ENCODE measurements around the gene CTDSPL2. TPM values are rescaled to one million over a fixed set of nuclear protein-coding genes. Genes with fewer than 3 reads are reported as not detected.

CTDSPL2 gene
- total RNA-seq, 1 experiment from 2014 or later = 135 TPM

- H3K4me3 ChIP-seq = no peak overlapping the region
- H3K9me3 ChIP-seq (replicated peaks) = no peaks in the 10 kb centered on the region
- DNase-seq (ENCODE audit: low read depth in 1 of 2, low spot score in 2 of 2) = no peak
- H3K4me1 ChIP-seq (replicated peaks) = no peaks in the 10 kb centered on the region
- no peak overlapping the region for H3K27ac ChIP-seq
- H3K27me3 ChIP-seq (replicated peaks) = no peaks in the 10 kb centered on the region
- peaks cover 76% of the 10 kb centered on the region for H3K36me3 ChIP-seq
These were observed 138.7 kb downstream of the CTDSPL2 start for GRCh38 chr15:44566155-44566540.

GRCh38 chr15:44568338-44568737 is 140.9 kb downstream of the CTDSPL2 start:
- DNase-seq (ENCODE audit: low read depth in 1 of 2, low spot score in 2 of 2) = no peak
- Histone ChIP-seq H3K4me1 (replicated peaks) (no peaks in the 10 kb centered on the region), H3K27ac (no peak overlapping the region), H3K36me3 (peaks cover 61% of the 10 kb centered on the region), H3K27me3 (replicated peaks) (no peaks in the 10 kb centered on the region), H3K9me3 (replicated peaks) (no peaks in the 10 kb centered on the region), H3K4me3 (no peak overlapping the region)

DNA sequence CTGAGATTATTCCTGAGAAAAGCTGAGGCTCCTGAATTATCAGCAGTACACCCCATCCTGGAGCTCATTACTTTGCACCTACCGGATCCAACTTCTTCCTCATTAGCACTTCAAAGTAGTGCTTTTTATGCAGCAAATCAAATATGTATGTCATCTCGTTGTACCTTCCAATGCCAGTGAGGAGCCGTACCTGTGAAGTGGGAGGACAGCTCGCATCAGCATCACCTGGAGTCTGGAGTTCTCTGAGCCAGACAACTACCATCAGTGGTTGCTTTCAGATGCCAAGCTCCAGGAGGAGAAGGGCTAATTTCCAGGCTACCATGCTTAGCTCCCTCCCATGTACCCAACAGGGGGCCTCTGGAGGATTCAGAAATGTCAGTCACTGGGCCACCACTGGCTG is 141.9 kb downstream of the CTDSPL2 start:
- H3K27ac ChIP-seq = no peak overlapping the region
- H3K4me3 ChIP-seq = no peak overlapping the region
- H3K9me3 ChIP-seq (replicated peaks) = no peaks in the 10 kb centered on the region
- DNase-seq (ENCODE audit: low read depth in 1 of 2, low spot score in 2 of 2) = no peak
- H3K36me3 ChIP-seq = peaks cover 54% of the 10 kb centered on the region
- H3K4me1 ChIP-seq (replicated peaks) = no peaks in the 10 kb centered on the region
- H3K27me3 ChIP-seq (replicated peaks) = no peaks in the 10 kb centered on the region

- peaks cover 44% of the 10 kb centered on the region for H3K36me3 ChIP-seq
- H3K27ac ChIP-seq = no peak overlapping the region
- no peaks in the 10 kb centered on the region for H3K4me1 ChIP-seq (replicated peaks)
- no peak for DNase-seq (ENCODE audit: low read depth in 1 of 2, low spot score in 2 of 2)
- no peaks in the 10 kb centered on the region for H3K9me3 ChIP-seq (replicated peaks)
- no peaks in the 10 kb centered on the region for H3K27me3 ChIP-seq (replicated peaks)
- H3K4me3 ChIP-seq = no peak overlapping the region
These were observed 142.9 kb downstream of the CTDSPL2 start for GRCh38 chr15:44570361-44570760.

DNA sequence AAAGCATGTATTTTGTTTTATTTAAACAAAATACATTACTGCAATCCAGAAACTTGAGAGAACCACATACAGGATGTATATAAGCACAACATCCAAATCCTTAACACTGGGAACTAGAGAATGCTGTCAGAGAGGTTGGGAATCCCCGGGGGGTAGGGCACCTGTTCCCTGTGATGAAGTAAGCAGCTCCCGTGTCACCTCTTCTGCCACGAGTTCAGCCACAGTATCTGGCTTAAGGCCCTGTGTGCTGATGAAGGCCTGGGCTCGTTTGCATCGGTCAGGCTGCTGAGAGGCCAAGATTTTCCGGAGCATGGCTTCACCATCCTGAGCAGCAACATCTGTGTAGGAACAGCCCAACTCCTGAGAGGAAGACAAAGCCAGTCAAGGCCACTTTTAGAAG is 146.0 kb downstream of the CTDSPL2 start:
- Histone ChIP-seq H3K27ac (no peak overlapping the region), H3K27me3 (replicated peaks) (no peaks in the 10 kb centered on the region), H3K36me3 (peaks cover 28% of the 10 kb centered on the region), H3K9me3 (replicated peaks) (no peaks in the 10 kb centered on the region), H3K4me3 (no peak overlapping the region), H3K4me1 (replicated peaks) (no peaks in the 10 kb centered on the region)
- no peak for DNase-seq (ENCODE audit: low read depth in 1 of 2, low spot score in 2 of 2)

- Histone ChIP-seq H3K4me1 (replicated peaks) (no peaks in the 10 kb centered on the region), H3K9me3 (replicated peaks) (no peaks in the 10 kb centered on the region), H3K27me3 (replicated peaks) (no peaks in the 10 kb centered on the region), H3K36me3 (peaks cover 27% of the 10 kb centered on the region), H3K4me3 (no peak overlapping the region), H3K27ac (no peak overlapping the region)
- DNase-seq (ENCODE audit: low read depth in 1 of 2, low spot score in 2 of 2) = no peak
These were observed 147.3 kb downstream of the CTDSPL2 start for GRCh38 chr15:44574734-44575133.

Other genes with a start within 250 kb of the CTDSPL2 start
- gene FRMD5, start 232.4 kb upstream of the CTDSPL2 start, total RNA-seq (2014; rRNA removed; shearing (Covaris generic)) = 3.8 and 10.5 TPM in 2 replicates
- 72.7 and 95.2 TPM in 2 replicates for gene GOLM2, start 138.9 kb upstream of the CTDSPL2 start, total RNA-seq (2014; rRNA removed; shearing (Covaris generic))
- gene EIF3J, start 109.5 kb downstream of the CTDSPL2 start, total RNA-seq (2014; rRNA removed; shearing (Covaris generic)) = 61.6 and 66.4 TPM in 2 replicates
- gene SPG11, start 236.0 kb downstream of the CTDSPL2 start, total RNA-seq (2014; rRNA removed; shearing (Covaris generic)) = 28.9 and 36.8 TPM in 2 replicates

All from SJSA1 (cell line).